ENCODE data around the gene PPOX. TPM values are rescaled to one million over a fixed set of nuclear protein-coding genes. Genes with fewer than 3 reads are reported as not detected.

The PPOX gene
- total RNA-seq, 2 donors from 2014 or later, result 18.2 to 33.6 TPM

- no peak for ATAC-seq (ENCODE audit: insufficient number of reproducible peaks, low FRiP score, low read depth)
- no peaks in the 10 kb centered on the region for H3K36me3 ChIP-seq
- TF ChIP-seq, protein P1, sequence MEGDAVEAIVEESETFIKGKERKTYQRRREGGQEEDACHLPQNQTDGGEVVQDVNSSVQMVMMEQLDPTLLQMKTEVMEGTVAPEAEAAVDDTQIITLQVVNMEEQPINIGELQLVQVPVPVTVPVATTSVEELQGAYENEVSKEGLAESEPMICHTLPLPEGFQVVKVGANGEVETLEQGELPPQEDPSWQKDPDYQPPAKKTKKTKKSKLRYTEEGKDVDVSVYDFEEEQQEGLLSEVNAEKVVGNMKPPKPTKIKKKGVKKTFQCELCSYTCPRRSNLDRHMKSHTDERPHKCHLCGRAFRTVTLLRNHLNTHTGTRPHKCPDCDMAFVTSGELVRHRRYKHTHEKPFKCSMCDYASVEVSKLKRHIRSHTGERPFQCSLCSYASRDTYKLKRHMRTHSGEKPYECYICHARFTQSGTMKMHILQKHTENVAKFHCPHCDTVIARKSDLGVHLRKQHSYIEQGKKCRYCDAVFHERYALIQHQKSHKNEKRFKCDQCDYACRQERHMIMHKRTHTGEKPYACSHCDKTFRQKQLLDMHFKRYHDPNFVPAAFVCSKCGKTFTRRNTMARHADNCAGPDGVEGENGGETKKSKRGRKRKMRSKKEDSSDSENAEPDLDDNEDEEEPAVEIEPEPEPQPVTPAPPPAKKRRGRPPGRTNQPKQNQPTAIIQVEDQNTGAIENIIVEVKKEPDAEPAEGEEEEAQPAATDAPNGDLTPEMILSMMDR (IDR thresholded peaks at IDR 0.05), result no peak
These were observed 29.9 kb downstream of the PPOX start for GRCh38 chr1:161196111-161196510.

DNA sequence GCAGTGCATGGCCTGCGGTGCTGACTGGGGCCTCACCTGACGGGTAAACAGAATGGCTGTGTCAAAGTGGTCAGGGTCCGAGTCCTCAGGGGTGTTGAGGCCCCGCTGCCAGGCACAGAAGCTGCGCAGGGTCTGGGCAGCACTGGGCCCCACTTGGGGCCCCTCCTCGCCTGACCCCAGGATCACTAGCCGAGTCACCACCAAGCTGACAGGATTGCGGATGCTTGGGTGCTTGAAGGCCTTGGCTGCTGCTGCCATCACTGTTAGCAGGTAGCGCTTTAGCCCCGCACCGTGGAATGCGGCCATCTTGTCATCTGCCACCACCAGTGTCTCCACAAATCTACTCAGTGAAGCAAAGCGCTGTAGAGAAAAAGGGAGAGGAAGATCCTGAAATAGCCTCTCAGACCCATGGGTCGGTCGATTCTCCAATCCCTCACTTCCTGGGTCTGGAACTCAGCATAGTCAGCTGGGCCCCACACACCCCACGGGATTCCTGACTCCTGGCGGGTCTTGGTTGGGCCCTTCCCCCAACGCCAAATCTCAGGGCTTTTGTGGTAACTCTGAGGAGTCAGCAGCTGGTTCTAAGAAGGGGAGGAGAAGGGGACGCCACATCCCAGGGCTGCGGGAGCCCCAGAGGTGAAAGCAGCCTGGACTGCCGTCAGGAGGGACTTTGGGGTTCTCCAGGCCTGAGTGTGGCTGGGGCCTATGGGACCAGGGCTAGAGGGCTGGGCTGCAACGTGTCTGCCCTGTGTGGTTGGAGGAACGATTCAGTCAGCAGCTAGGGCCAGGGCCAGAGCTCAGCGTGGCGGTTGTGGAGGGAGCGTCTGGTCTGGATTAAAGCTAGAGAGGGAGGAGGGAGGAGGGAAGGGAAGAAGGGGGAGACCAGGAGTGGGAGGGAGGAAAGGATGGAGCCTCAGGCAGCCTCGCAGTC is 30.6 kb downstream of the PPOX start:
- Histone ChIP-seq H3K4me3 (peak overlapping the region; percentile 40), H3K4me1 (ENCODE audit: control insufficient read depth in 1 of 2, low read depth in 2 of 2) (peaks cover 3 to 23% of the 10 kb centered on the region in 2 donors), H3K9me3 (no peaks in the 10 kb centered on the region), H3K27ac (no peak overlapping the region), H3K36me3 (no peaks in the 10 kb centered on the region), H3K27me3 (replicated peaks; ENCODE audit: insufficient read depth) (no peaks in the 10 kb centered on the region)
- ATAC-seq (ENCODE audit: insufficient number of reproducible peaks, low FRiP score, low read depth) (no peak), DNase-seq (ENCODE audit: low spot score) (no peak)
- TF ChIP-seq, protein P1 (IDR thresholded peaks at IDR 0.05), result no peak

More at GRCh38 chr1:161196111-161196510, 29.9 kb downstream of the PPOX start:
- Histone ChIP-seq H3K27me3 (replicated peaks; ENCODE audit: insufficient read depth) (no peaks in the 10 kb centered on the region), H3K9me3 (no peaks in the 10 kb centered on the region), H3K4me3 (no peak overlapping the region), H3K4me1 (ENCODE audit: control insufficient read depth in 1 of 2, low read depth in 2 of 2) (peaks cover 1 to 17% of the 10 kb centered on the region in 2 donors), H3K27ac (no peak overlapping the region)
- DNase-seq (ENCODE audit: low spot score), result no peak

- no peaks in the 10 kb centered on the region for H3K27me3 ChIP-seq (replicated peaks; ENCODE audit: insufficient read depth)
- no peaks in the 10 kb centered on the region for H3K9me3 ChIP-seq
- H3K27ac ChIP-seq, result no peak overlapping the region
- no peaks in the 10 kb centered on the region for H3K36me3 ChIP-seq
- TF ChIP-seq, protein P1 (IDR thresholded peaks at IDR 0.05), result no peak
- peaks cover 3 to 23% of the 10 kb centered on the region in 2 donors for H3K4me1 ChIP-seq (ENCODE audit: control insufficient read depth in 1 of 2, low read depth in 2 of 2)
- no peak for ATAC-seq (ENCODE audit: insufficient number of reproducible peaks, low FRiP score, low read depth)
- peak overlapping the region; percentile 40 for H3K4me3 ChIP-seq
- no peak for DNase-seq (ENCODE audit: low spot score)
These were observed 31.5 kb downstream of the PPOX start for GRCh38 chr1:161197560-161198193.

DNA sequence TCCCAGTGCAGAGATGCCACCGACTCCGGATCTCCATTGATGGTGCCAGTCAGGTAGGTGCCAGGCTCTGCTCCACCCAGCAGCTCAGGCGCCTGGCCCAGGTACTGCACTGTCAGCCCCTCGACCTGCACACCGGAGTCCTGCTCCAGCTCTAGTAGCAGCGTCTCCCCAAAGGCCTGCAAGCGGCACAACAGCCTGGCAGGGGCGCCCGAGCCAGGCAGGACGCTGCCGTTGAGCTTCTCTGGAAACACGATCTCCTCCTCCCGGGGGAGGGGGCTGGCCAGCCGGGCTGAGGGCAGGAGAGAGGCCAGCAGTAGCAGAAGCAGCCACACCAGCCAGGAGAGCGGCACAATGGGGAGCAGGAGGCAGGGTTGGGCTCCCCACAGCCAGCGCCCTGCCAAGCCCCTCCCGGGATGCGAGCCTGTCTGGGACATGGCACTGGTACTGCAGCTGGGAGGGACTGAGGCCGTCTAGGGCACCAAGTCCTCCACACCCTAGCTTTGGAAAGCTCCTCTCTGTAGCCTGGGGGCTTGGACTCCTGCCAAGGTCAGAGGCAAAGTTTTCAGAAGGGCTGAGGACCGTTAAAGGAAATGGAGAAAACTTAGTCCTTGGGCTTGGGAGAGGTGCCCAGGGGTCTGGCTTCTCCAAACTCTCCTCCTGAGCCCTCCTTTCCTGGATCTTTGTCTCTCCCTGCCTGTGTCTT is 32.1 kb downstream of the PPOX start:
- Histone ChIP-seq H3K9me3 (no peaks in the 10 kb centered on the region), H3K36me3 (no peaks in the 10 kb centered on the region), H3K27ac (no peak overlapping the region), H3K4me1 (ENCODE audit: control insufficient read depth in 1 of 2, low read depth in 2 of 2) (peaks cover 8 to 30% of the 10 kb centered on the region in 2 donors), H3K4me3 (peak overlapping the region; percentile 40), H3K27me3 (replicated peaks; ENCODE audit: insufficient read depth) (no peaks in the 10 kb centered on the region)
- ATAC-seq (ENCODE audit: insufficient number of reproducible peaks, low FRiP score, low read depth), result no peak
- TF ChIP-seq, protein P1 (IDR thresholded peaks at IDR 0.05), result no peak
- DNase-seq (ENCODE audit: low spot score), result no peak

Measured in thoracic aorta (tissue), 2 donors.